Fibroblast of lung (primary cell): ENCODE results near the gene TMTC2.

Experiments
- CTCF ChIP-seq, 2 donors: IDR thresholded peaks in 1 of 2; conservative IDR thresholded peaks in 1 of 2; 1 replicate in 1 of 2; 2 replicates in 1 of 2; pipeline ENCODE4 v1.5.1; 2011 to 2012; ENCODE audit warnings: low read length in 2 of 2, control low read depth in 1 of 2, inconsistent platforms in 1 of 2, low read depth in 1 of 2, mild to moderate bottlenecking in 1 of 2
- EZH2 ChIP-seq: IDR thresholded peaks from 2 replicates; pipeline ENCODE4 v1.5.1; 2012; ENCODE audit warnings: low read length, control low read depth, mild to moderate bottlenecking; ENCODE audit errors: missing control alignments

GRCh38 chr12:82705774-82706173, 19.1 kb downstream of the TMTC2 start:
- TF ChIP-seq CTCF (conservative IDR thresholded peaks at IDR 0.05 in 1 of 2, IDR thresholded peaks at IDR 0.05 in 1 of 2; ENCODE audit: low read depth in 1 of 2, low read length in 2 of 2) = no peak
- no peak for TF ChIP-seq EZH2
